CD4-positive, alpha-beta T cell (primary cell): ENCODE measurements around the gene VAT1L. TPM values are rescaled to one million over a fixed set of nuclear protein-coding genes. Genes with fewer than 3 reads are reported as not detected.

Source experiments
- ATAC-seq: fragments of 200-7000 bp; cut with Tn5 transposase; one replicate; pipeline ENCODE4 v1.10.0; 2022; ENCODE audit warnings: mild to moderate bottlenecking; ENCODE audit not compliant: poor library complexity
- CTCF ChIA-PET: fragments of 350-600 bp; sonication (Branson Sonifier 250); formaldehyde crosslinking; loops from one replicate; lab custom pipeline; 2021; ENCODE audit warnings: antibody characterized with exemption, inconsistent platforms; lab: Charles Lee
- POLR2A ChIA-PET: fragments of 350-600 bp; sonication (Branson Sonifier 250); formaldehyde crosslinking; loops from one replicate; lab custom pipeline; 2021; ENCODE audit warnings: antibody characterized with exemption, inconsistent platforms; lab: Charles Lee
- DNase-seq, 14 experiments: peaks; one replicate each; pipeline ENCODE4 v3.0.0-alpha.2; 2013 to 2020; ENCODE audit warnings: mixed read lengths in 2 of 14
- H3K27ac ChIP-seq, 2 donors: one replicate each; pipeline versions ENCODE4 v1.5.1 to v1.7.0; 2013; ENCODE audit warnings: low read length in 2 of 2, low read depth in 1 of 2, mild to moderate bottlenecking in 1 of 2
- H3K27me3 ChIP-seq, 2 experiments: 1 replicate in 1 of 2; 2 replicates in 1 of 2; pipeline versions ENCODE4 v1.6.1 to v1.7.0; 2013; ENCODE audit warnings: low read length in 2 of 2, control low read depth in 1 of 2, mild to moderate bottlenecking in 1 of 2, moderate library complexity in 1 of 2; ENCODE audit not compliant: insufficient read depth in 2 of 2, control insufficient read depth in 1 of 2
- H3K36me3 ChIP-seq: one replicate; pipeline ENCODE4 v1.6.1; 2013; ENCODE audit warnings: low read length, control low read depth; ENCODE audit not compliant: insufficient read depth
- H3K4me1 ChIP-seq: one replicate; pipeline ENCODE4 v1.6.1; 2013; ENCODE audit warnings: low read length, control low read depth; ENCODE audit not compliant: insufficient read depth
- H3K4me3 ChIP-seq: one replicate; pipeline ENCODE4 v1.5.1; 2013; ENCODE audit warnings: mild to moderate bottlenecking, low read length, moderate library complexity
- H3K9me3 ChIP-seq, 2 experiments: 1 replicate in 1 of 2; 2 replicates in 1 of 2; pipeline versions ENCODE4 v1.6.1 to v1.7.0; 2013; ENCODE audit warnings: low read length in 2 of 2, mild to moderate bottlenecking in 2 of 2, control low read depth in 1 of 2, moderate library complexity in 1 of 2; ENCODE audit not compliant: control insufficient read depth in 1 of 2, insufficient read depth in 1 of 2
- H3K27ac Mint-ChIP-seq: one replicate; pipeline ENCODE4 v1.8.0; 2020; ENCODE audit warnings: mixed read lengths
- H3K27me3 Mint-ChIP-seq: one replicate; pipeline ENCODE4 v1.8.0; 2021; ENCODE audit warnings: mixed read lengths
- H3K36me3 Mint-ChIP-seq: one replicate; pipeline ENCODE4 v1.8.0; 2021; ENCODE audit warnings: low read depth, mixed read lengths
- H3K4me1 Mint-ChIP-seq: one replicate; pipeline ENCODE4 v1.8.0; 2021; ENCODE audit warnings: low read depth, mixed read lengths
- H3K4me3 Mint-ChIP-seq: one replicate; pipeline ENCODE4 v1.8.0; 2020; ENCODE audit warnings: mild to moderate bottlenecking, mixed read lengths
- H3K9me3 Mint-ChIP-seq: one replicate; pipeline ENCODE4 v1.8.0; 2020; ENCODE audit warnings: mixed read lengths
- intact Hi-C, 2 experiments: fragments of 100-400 bp; cut with DNase I in 1 of 2; cut with micrococcal nuclease in 1 of 2; formaldehyde crosslinking; loops; one replicate each; pipeline versions ENCODE4 v1.15.1 to v1.9.0; 2023 to 2025; cut with DNase I, micrococcal nuclease
- total RNA-seq, 174 experiments: library from RNA in 2 of 174; stranded (reverse) in 2 of 174; gene quantifications; one replicate each; pipeline ENCODE4 v1.2.3 and lab custom pipeline; 2021 to 2026
- TF ChIP-seq, protein P1 (sequence below): fragments of 200-600 bp; IDR thresholded peaks from one replicate; pipeline ENCODE4 v1.8.0; 2022; ENCODE audit warnings: antibody characterized with exemption, mild to moderate bottlenecking

Gene VAT1L
- total RNA-seq, 2 experiments from 2014 or later, result not detected

- CTCF ChIA-PET, result no interaction called here
- Mint-ChIP-seq H3K4me1 (no peaks in the 10 kb centered on the region), H3K27me3 (peaks cover 6% of the 10 kb centered on the region), H3K4me3 (no peak overlapping the region), H3K36me3 (no peaks in the 10 kb centered on the region), H3K9me3 (no peaks in the 10 kb centered on the region), H3K27ac (no peak overlapping the region)
- DNase-seq (no peak), ATAC-seq (no peak)
- Histone ChIP-seq H3K36me3 (no peaks in the 10 kb centered on the region), H3K27me3 (no peaks in the 10 kb centered on the region), H3K9me3 (no peaks in the 10 kb centered on the region), H3K27ac (no peak overlapping the region), H3K4me3 (no peak overlapping the region), H3K4me1 (no peaks in the 10 kb centered on the region)
- intact Hi-C loops, result no loop called here
- TF ChIP-seq, protein P1, sequence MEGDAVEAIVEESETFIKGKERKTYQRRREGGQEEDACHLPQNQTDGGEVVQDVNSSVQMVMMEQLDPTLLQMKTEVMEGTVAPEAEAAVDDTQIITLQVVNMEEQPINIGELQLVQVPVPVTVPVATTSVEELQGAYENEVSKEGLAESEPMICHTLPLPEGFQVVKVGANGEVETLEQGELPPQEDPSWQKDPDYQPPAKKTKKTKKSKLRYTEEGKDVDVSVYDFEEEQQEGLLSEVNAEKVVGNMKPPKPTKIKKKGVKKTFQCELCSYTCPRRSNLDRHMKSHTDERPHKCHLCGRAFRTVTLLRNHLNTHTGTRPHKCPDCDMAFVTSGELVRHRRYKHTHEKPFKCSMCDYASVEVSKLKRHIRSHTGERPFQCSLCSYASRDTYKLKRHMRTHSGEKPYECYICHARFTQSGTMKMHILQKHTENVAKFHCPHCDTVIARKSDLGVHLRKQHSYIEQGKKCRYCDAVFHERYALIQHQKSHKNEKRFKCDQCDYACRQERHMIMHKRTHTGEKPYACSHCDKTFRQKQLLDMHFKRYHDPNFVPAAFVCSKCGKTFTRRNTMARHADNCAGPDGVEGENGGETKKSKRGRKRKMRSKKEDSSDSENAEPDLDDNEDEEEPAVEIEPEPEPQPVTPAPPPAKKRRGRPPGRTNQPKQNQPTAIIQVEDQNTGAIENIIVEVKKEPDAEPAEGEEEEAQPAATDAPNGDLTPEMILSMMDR, result no peak
- POLR2A ChIA-PET, result no interaction called here
These were observed 131.5 kb downstream of the VAT1L start for GRCh38 chr16:77919761-77920415.

GRCh38 chr16:77920984-77921383 lies 132.6 kb downstream of the VAT1L start:
- POLR2A ChIA-PET, result no interaction called here
- CTCF ChIA-PET, result no interaction called here
- peaks cover 0 to 3% of the 10 kb centered on the region in 2 experiments for H3K27me3 ChIP-seq
- Mint-ChIP-seq H3K4me3 (no peak overlapping the region), H3K27me3 (peaks cover 10% of the 10 kb centered on the region), H3K4me1 (no peaks in the 10 kb centered on the region), H3K27ac (no peak overlapping the region), H3K36me3 (no peaks in the 10 kb centered on the region), H3K9me3 (no peaks in the 10 kb centered on the region)
- H3K4me3 ChIP-seq, result no peak overlapping the region
- H3K9me3 ChIP-seq, result no peaks in the 10 kb centered on the region
- H3K27ac ChIP-seq, result no peak overlapping the region
- no peak for DNase-seq
- TF ChIP-seq, protein P1, result no peak
- no peaks in the 10 kb centered on the region for H3K4me1 ChIP-seq
- H3K36me3 ChIP-seq, result no peaks in the 10 kb centered on the region
- no peak for ATAC-seq
- intact Hi-C loops, result no loop called here

GRCh38 chr16:77922228-77922754 lies 133.9 kb downstream of the VAT1L start:
- Histone ChIP-seq H3K4me1 (no peaks in the 10 kb centered on the region), H3K9me3 (no peaks in the 10 kb centered on the region), H3K27ac (no peak overlapping the region), H3K36me3 (no peaks in the 10 kb centered on the region), H3K4me3 (no peak overlapping the region), H3K27me3 (peaks cover 0 to 5% of the 10 kb centered on the region in 2 experiments)
- Mint-ChIP-seq H3K4me3 (no peak overlapping the region), H3K27ac (no peak overlapping the region), H3K36me3 (no peaks in the 10 kb centered on the region), H3K4me1 (no peaks in the 10 kb centered on the region), H3K9me3 (no peaks in the 10 kb centered on the region), H3K27me3 (peaks cover 10% of the 10 kb centered on the region)
- intact Hi-C loops, result no loop called here
- ChIA-PET POLR2A (no interaction called here), CTCF (no interaction called here)
- TF ChIP-seq, protein P1, result no peak
- no peak for DNase-seq
- ATAC-seq, result no peak
